Measurements from ENCODE around the gene STAG1.

GRCh38 chr3:136730595-136731273, 21.4 kb downstream of the STAG1 start:
- TF ChIP-seq CTCF (IDR thresholded peaks at IDR 0.05; ENCODE audit: insufficient read depth, low read length, poor library complexity, severe bottlenecking) = no peak
- TF ChIP-seq EZH2phosphoT487 (conservative IDR thresholded peaks at IDR 0.05; ENCODE audit: low read length) = no peak

Measured in SU-DHL-6 (cell line).